GDM1 (cell line): ENCODE measurements around the gene CAV3.

ENCODE experiments used
- DNase-seq: peaks from one replicate; lab custom pipeline; 2025; lab: John Stamatoyannopoulos, UW

CAV3 gene

GRCh38 chr3:8762607-8763377 is 29.2 kb downstream of the CAV3 start:
- no peak for DNase-seq

GRCh38 chr3:8764528-8764927 is 30.9 kb downstream of the CAV3 start:
- no peak for DNase-seq

GRCh38 chr3:8765528-8765927 is 31.9 kb downstream of the CAV3 start:
- no peak for DNase-seq

GRCh38 chr3:8766148-8766547 is 32.5 kb downstream of the CAV3 start:
- no peak for DNase-seq

GRCh38 chr3:8767256-8767666 is 33.7 kb downstream of the CAV3 start:
- DNase-seq = no peak

- DNase-seq = no peak
These were observed 34.2 kb downstream of the CAV3 start for GRCh38 chr3:8767667-8768363.

- DNase-seq = no peak
These were observed 34.9 kb downstream of the CAV3 start for GRCh38 chr3:8768364-8769087.

GRCh38 chr3:8769088-8769822 is 35.7 kb downstream of the CAV3 start, which contains the start of gene OXTR:
Gene OXTR (minus strand): TSS chr3:8769613. CDS start chr3:8768187, 1,426 bp downstream.
- no peak for DNase-seq

- no peak for DNase-seq
These were observed 40.4 kb downstream of the CAV3 start for GRCh38 chr3:8773941-8774542.

GRCh38 chr3:8775181-8775580 is 41.6 kb downstream of the CAV3 start:
- no peak for DNase-seq

- no peak for DNase-seq
These were observed 42.0 kb downstream of the CAV3 start for GRCh38 chr3:8775602-8776001.

GRCh38 chr3:8776406-8776805 is 42.8 kb downstream of the CAV3 start:
- no peak for DNase-seq

- no peak for DNase-seq
These were observed 43.8 kb downstream of the CAV3 start for GRCh38 chr3:8777201-8777977.

GRCh38 chr3:8777978-8778267 is 44.3 kb downstream of the CAV3 start:
- DNase-seq = no peak

- no peak for DNase-seq
These were observed 44.9 kb downstream of the CAV3 start for GRCh38 chr3:8778475-8778874.

- no peak for DNase-seq
These were observed 46.7 kb downstream of the CAV3 start for GRCh38 chr3:8780279-8780678.

GRCh38 chr3:8784676-8785435 is 51.3 kb downstream of the CAV3 start:
- DNase-seq = no peak

GRCh38 chr3:8790529-8790928 is 56.9 kb downstream of the CAV3 start:
- no peak for DNase-seq

GRCh38 chr3:8793242-8793641 is 59.6 kb downstream of the CAV3 start:
- no peak for DNase-seq

- DNase-seq = no peak
These were observed 60.6 kb downstream of the CAV3 start for GRCh38 chr3:8794247-8794646.
